ENCODE results near the gene ARID5B. TPM values are rescaled to one million over a fixed set of nuclear protein-coding genes. Genes with fewer than 3 reads are reported as not detected.

Gene ARID5B
- total and polyA plus RNA-seq, 2 of the 4 experiments (the other 2 are of a cell fraction) = 41.0 to 125 TPM

- H3K4ac ChIP-seq (ENCODE audit: low read depth, low read length) = no peak overlapping the region
- no peak for DNase-seq
- POLR2A ChIA-PET (ENCODE audit: unreplicated experiment) = interaction anchor here (0.6 to 1.6 kb wide), 3 partner anchors 12 to 142 kb away, joined by 3 to 7 read pairs (median 3); no protein-coding TSS in a partner anchor
Measured at GRCh38 chr10:61907011-61907410, 5.5 kb downstream of the ARID5B start.

More at GRCh38 chr10:61907011-61907410, 5.5 kb downstream of the ARID5B start:
- WGBS, 2 experiments (ENCODE audit: extremely low coverage in 2 of 2, insufficient read length in 1 of 2) = 86% methylated on average over 1 of the region's 2 CpGs; no CpG with 5 or more reads in 1 of the 2 experiments
- H4K5ac ChIP-seq (ENCODE audit: low read depth, low read length) = no peak overlapping the region
- H3K56ac ChIP-seq (ENCODE audit: extremely low read depth, insufficient read depth, low read length) = no peak overlapping the region
- dilution Hi-C loops (cut with HindIII; ENCODE audit: low sequenced_read_pairs, unreplicated experiment) = no loop called here
- H4K20me1 ChIP-seq (ENCODE audit: insufficient read depth, low read length) = peaks cover 48% of the 10 kb centered on the region
- H2BK15ac ChIP-seq (ENCODE audit: low read depth, low read length) = no peak overlapping the region
- H3K18ac ChIP-seq (ENCODE audit: low read depth, low read length) = no peak overlapping the region
- no peak overlapping the region for H4K91ac ChIP-seq (ENCODE audit: insufficient read depth, low read depth, low read length)
- peak overlapping the region; percentile 6; the same call in 1 of the 2 replicates for H2BK20ac ChIP-seq (ENCODE audit: low read depth, low read length)
- H2AK5ac ChIP-seq (ENCODE audit: low read depth, low read length) = no peak overlapping the region
- peaks cover 10% of the 10 kb centered on the region; the same call in 1 of the 2 replicates for H3K4me1 ChIP-seq (ENCODE audit: control insufficient read depth, insufficient read depth, low read length)
- H3K23ac ChIP-seq (ENCODE audit: low read depth, low read length) = no peak overlapping the region
- H3K36me3 ChIP-seq (ENCODE audit: control insufficient read depth, insufficient read depth, low read length) = peaks cover 19% of the 10 kb centered on the region
- no peak overlapping the region for H3K4me3 ChIP-seq (ENCODE audit: insufficient read depth, low read depth, low read length)
- H3K27me3 ChIP-seq (ENCODE audit: control insufficient read depth, insufficient read depth, low read length) = no peaks in the 10 kb centered on the region
- no peak overlapping the region for H3K14ac ChIP-seq (replicated peaks; ENCODE audit: low read depth, low read length)
- H2AK9ac ChIP-seq (replicated peaks; ENCODE audit: low read depth, low read length, poor library complexity) = no peak overlapping the region
- H3K9me1 ChIP-seq (ENCODE audit: insufficient read depth, low read length) = peaks cover 15% of the 10 kb centered on the region
- BruUV-seq (replicated peaks) = no TSS peak
- in situ Hi-C loops (cut with MboI; ENCODE audit: low sequenced_read_pairs) = loop anchor here (10.0 kb wide), 1 partner anchor 328 kb away; no protein-coding TSS in a partner anchor
- no peak for ATAC-seq (ENCODE audit: low read depth)
- CTCF ChIA-PET = interaction anchor here (2.3 kb wide), 1 partner anchor 156 kb away, joined by 6 read pairs; no protein-coding TSS in a partner anchor
- intact Hi-C loops (cut with micrococcal nuclease) = loop anchor here (10.0 kb wide), 2 partner anchors 632 to 942 kb away; no protein-coding TSS in a partner anchor
- H3K9ac ChIP-seq (ENCODE audit: low read depth, low read length) = no peak overlapping the region
- peaks cover 17 to 63% of the 10 kb centered on the region in 2 experiments for H3K79me1 ChIP-seq (ENCODE audit: low read depth in 1 of 2, low read length in 2 of 2)
- H4K8ac ChIP-seq (ENCODE audit: low read depth in 2 of 2, low read length in 2 of 2) = no peak overlapping the region
- H3K4me2 ChIP-seq (ENCODE audit: low read depth, low read length) = no peak overlapping the region; the same call in 1 of the 2 replicates
- no peak overlapping the region for H2BK5ac ChIP-seq (ENCODE audit: low read depth, low read length, poor library complexity, severe bottlenecking)
- no peak overlapping the region for H2AFZ ChIP-seq (replicated peaks; ENCODE audit: low read length, poor library complexity)
- H3K9me3 ChIP-seq (ENCODE audit: control insufficient read depth, insufficient read depth, low read length) = no peaks in the 10 kb centered on the region
- no peak for TF ChIP-seq MAZ (IDR thresholded peaks at IDR 0.05; ENCODE audit: borderline replicate concordance, low read depth, low read length)
- TF ChIP-seq RCOR1 (IDR thresholded peaks at IDR 0.05; ENCODE audit: insufficient replicate concordance, low read length) = no peak
- no peak for TF ChIP-seq MAFK (IDR thresholded peaks at IDR 0.05; ENCODE audit: low read depth, low read length)
- TF ChIP-seq MXI1 (IDR thresholded peaks at IDR 0.05; ENCODE audit: borderline replicate concordance, low read depth, low read length) = no peak
- no peak for TF ChIP-seq CEBPB (IDR thresholded peaks at IDR 0.05; ENCODE audit: low read depth, low read length)
- no peak for TF ChIP-seq RFX5 (IDR thresholded peaks at IDR 0.05; ENCODE audit: low read depth, low read length)
- no peak overlapping the region; the same call in 1 of the 2 replicates for H3K27ac ChIP-seq (ENCODE audit: insufficient read depth, low read length)
- H2BK120ac ChIP-seq (ENCODE audit: low read depth, low read length) = no peak overlapping the region
